GM18861 (cell line): ENCODE data around the gene EGR1.
"Not testable (repeated sequence)": the region's sequence is repeated elsewhere in the genome, so short reads cannot be mapped to it uniquely, and the experiment has no call there.

Experiments used
- ATAC-seq: cut with Tn5 transposase; IDR thresholded peaks from one replicate; pipeline ENCODE4 v1.9.1; 2021; ENCODE audit not compliant: unreplicated experiment

Gene EGR1

GRCh38 chr5:138506370-138507306 is 41.4 kb downstream of the EGR1 start:
- no peak for ATAC-seq

- ATAC-seq = not testable (repeated sequence)
These were observed 42.2 kb downstream of the EGR1 start for GRCh38 chr5:138507485-138507884.

GRCh38 chr5:138508958-138509357 is 43.7 kb downstream of the EGR1 start:
- ATAC-seq = no peak

- ATAC-seq = no peak
These were observed 48.7 kb downstream of the EGR1 start for GRCh38 chr5:138514021-138514420.

GRCh38 chr5:138515556-138516245 is 50.4 kb downstream of the EGR1 start:
- no peak for ATAC-seq

GRCh38 chr5:138517437-138517836 is 52.2 kb downstream of the EGR1 start:
- no peak for ATAC-seq
